Parathyroid adenoma (tissue), 2 donors: ENCODE data around the gene HPCAL1.

Source experiments
- H2AFZ ChIP-seq: fragments of 300-600 bp; sonication (generic); one replicate; pipeline ENCODE4 v1.7.0; 2017; ENCODE audit warnings: antibody characterized with exemption, mild to moderate bottlenecking
- H3K27ac ChIP-seq: fragments of 300-600 bp; sonication (generic); one replicate; pipeline ENCODE4 v1.7.0; 2017
- H3K27me3 ChIP-seq: fragments of 300-600 bp; sonication (generic); one replicate; pipeline ENCODE4 v1.7.0; 2017; ENCODE audit warnings: low read length; ENCODE audit not compliant: control insufficient read depth, insufficient read depth
- H3K36me3 ChIP-seq: fragments of 300-600 bp; sonication (generic); one replicate; pipeline ENCODE4 v1.7.0; 2017; ENCODE audit warnings: low read length; ENCODE audit not compliant: control insufficient read depth, insufficient read depth
- H3K4me1 ChIP-seq: fragments of 300-600 bp; sonication (generic); one replicate; pipeline ENCODE4 v1.7.0; 2017; ENCODE audit warnings: control low read depth
- H3K4me2 ChIP-seq: fragments of 300-600 bp; sonication (generic); one replicate; pipeline ENCODE4 v1.7.0; 2017; ENCODE audit warnings: low read length
- H3K4me3 ChIP-seq: fragments of 300-600 bp; sonication (generic); one replicate; pipeline ENCODE4 v1.7.0; 2017; ENCODE audit warnings: low read depth, low read length
- H3K79me2 ChIP-seq: fragments of 300-600 bp; sonication (generic); one replicate; pipeline ENCODE4 v1.7.0; 2017; ENCODE audit warnings: control low read depth
- H3K9ac ChIP-seq: fragments of 300-600 bp; sonication (generic); one replicate; pipeline ENCODE4 v1.7.0; 2017; ENCODE audit warnings: mild to moderate bottlenecking
- H3K9me3 ChIP-seq: fragments of 300-600 bp; sonication (generic); one replicate; pipeline ENCODE4 v1.7.0; 2017; ENCODE audit warnings: low read length; ENCODE audit not compliant: control insufficient read depth
- TF ChIP-seq, protein P1 (sequence below): fragments of 300-600 bp; sonication (generic); IDR thresholded peaks from one replicate; pipeline ENCODE4 v1.7.0; 2017; ENCODE audit warnings: antibody characterized with exemption, mild to moderate bottlenecking
- donor health status: primary hyperparathyroidism.

HPCAL1 gene

DNA sequence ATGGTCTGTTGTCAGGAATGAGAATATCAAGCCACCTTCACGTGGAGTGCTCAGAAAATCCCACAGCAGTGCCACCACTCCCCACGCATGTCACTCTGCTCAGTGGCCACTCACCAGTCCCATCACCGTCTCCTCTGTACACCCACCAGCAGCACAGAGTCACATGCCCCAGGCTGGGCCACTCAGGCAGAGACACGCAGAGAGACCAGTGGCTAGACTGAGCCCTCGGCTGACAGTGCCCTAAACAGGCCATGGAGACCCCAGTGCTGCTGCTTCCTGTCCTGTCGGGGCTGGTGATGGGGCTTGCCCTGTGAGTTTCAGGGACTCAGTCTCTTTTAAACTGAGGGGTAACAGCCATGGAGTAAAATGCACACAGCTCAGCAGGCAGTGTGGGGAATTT, 119.5 kb downstream of the HPCAL1 start:
- H3K27me3 ChIP-seq: no peaks in the 10 kb centered on the region
- H3K79me2 ChIP-seq: no peaks in the 10 kb centered on the region
- no peak overlapping the region for H3K4me2 ChIP-seq
- no peak overlapping the region for H3K9ac ChIP-seq
- H3K27ac ChIP-seq: no peak overlapping the region
- TF ChIP-seq, protein P1, sequence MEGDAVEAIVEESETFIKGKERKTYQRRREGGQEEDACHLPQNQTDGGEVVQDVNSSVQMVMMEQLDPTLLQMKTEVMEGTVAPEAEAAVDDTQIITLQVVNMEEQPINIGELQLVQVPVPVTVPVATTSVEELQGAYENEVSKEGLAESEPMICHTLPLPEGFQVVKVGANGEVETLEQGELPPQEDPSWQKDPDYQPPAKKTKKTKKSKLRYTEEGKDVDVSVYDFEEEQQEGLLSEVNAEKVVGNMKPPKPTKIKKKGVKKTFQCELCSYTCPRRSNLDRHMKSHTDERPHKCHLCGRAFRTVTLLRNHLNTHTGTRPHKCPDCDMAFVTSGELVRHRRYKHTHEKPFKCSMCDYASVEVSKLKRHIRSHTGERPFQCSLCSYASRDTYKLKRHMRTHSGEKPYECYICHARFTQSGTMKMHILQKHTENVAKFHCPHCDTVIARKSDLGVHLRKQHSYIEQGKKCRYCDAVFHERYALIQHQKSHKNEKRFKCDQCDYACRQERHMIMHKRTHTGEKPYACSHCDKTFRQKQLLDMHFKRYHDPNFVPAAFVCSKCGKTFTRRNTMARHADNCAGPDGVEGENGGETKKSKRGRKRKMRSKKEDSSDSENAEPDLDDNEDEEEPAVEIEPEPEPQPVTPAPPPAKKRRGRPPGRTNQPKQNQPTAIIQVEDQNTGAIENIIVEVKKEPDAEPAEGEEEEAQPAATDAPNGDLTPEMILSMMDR: no peak
- no peaks in the 10 kb centered on the region for H3K9me3 ChIP-seq
- H2AFZ ChIP-seq: no peak overlapping the region
- H3K4me3 ChIP-seq: no peak overlapping the region
- H3K36me3 ChIP-seq: no peaks in the 10 kb centered on the region
- no peaks in the 10 kb centered on the region for H3K4me1 ChIP-seq

DNA sequence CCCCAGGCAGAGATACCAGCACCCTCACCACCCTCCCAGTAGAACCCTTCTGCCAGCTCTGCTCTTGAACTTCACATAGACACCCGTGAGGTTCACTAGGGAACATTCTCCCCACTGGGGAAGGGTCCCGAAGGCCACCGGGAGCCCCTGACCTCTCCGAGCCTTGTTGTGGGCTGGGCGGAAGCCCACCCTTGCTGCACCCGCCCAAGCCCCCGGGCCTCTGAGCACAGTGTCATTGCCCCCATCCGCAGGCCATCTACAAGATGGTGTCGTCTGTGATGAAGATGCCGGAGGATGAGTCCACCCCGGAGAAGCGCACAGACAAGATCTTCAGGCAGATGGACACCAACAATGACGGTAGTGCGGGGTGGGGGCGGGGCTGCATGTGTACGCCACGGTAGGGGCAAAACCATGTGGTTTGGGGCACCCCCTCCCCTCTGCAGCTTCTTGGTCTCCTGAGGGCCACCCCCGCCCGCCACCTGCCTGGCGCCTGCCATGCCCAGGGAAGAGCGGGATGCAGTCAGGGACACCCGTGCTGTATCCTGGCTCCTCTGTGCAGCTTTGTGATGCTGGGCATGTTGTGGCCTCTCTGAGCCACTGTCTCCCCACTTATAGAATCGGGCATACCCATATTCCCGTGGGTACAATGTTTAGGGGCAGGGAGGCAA, 120.2 kb downstream of the HPCAL1 start:
- no peaks in the 10 kb centered on the region for H3K79me2 ChIP-seq
- H3K27me3 ChIP-seq: no peaks in the 10 kb centered on the region
- no peak overlapping the region for H3K27ac ChIP-seq
- no peak overlapping the region for H3K9ac ChIP-seq
- no peak overlapping the region for H2AFZ ChIP-seq
- no peaks in the 10 kb centered on the region for H3K36me3 ChIP-seq
- no peak overlapping the region for H3K4me2 ChIP-seq
- H3K4me3 ChIP-seq: no peak overlapping the region
- H3K4me1 ChIP-seq: no peaks in the 10 kb centered on the region
- no peaks in the 10 kb centered on the region for H3K9me3 ChIP-seq
- TF ChIP-seq, protein P1: no peak

DNA sequence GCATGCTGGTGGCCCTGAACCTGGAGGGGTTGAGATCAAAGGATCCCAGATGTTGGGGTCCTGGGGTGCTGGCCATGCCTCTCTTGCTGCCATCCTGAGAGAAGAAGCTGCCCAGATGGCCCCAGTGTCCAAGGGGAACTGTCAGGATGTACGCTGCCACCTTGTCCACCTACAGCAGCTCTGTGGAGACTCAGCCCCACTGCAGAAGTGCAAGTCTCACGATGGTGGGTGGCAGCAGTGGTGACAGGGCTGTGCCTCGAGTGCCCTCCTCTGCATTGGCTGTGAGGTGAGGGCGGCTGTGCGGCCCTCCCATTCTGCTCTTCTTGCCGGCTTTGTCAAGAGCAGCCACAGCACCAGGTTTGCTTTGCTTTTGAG, 120.7 kb downstream of the HPCAL1 start:
- no peaks in the 10 kb centered on the region for H3K36me3 ChIP-seq
- no peaks in the 10 kb centered on the region for H3K4me1 ChIP-seq
- TF ChIP-seq, protein P1: no peak

DNA sequence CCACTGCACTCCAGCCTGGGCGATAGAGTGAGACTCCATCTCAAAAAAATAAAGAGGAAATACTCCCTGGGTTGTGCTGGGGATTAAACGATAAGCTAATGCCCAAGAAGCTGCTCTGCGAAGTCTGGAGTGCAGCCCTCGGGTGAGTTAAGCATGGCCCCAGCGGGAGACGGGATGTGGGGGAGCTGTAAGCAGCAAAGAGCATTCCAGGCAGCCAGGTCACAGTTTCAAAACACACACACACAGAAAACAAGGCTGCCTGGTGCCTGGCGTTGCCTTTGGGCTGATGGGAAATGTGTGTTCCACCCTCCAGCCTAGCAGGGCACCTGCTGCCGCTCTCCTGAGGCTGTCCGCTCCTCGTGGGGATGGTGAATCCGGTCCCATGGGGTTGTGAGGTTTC, 121.3 kb downstream of the HPCAL1 start:
- Histone ChIP-seq H3K36me3 (no peaks in the 10 kb centered on the region), H3K27me3 (no peaks in the 10 kb centered on the region), H3K4me3 (no peak overlapping the region), H2AFZ (no peak overlapping the region), H3K79me2 (no peaks in the 10 kb centered on the region), H3K4me2 (no peak overlapping the region), H3K4me1 (no peaks in the 10 kb centered on the region), H3K9ac (no peak overlapping the region), H3K9me3 (no peaks in the 10 kb centered on the region), H3K27ac (no peak overlapping the region)
- TF ChIP-seq, protein P1: no peak

More for the DNA sequence above, 120.7 kb downstream of the HPCAL1 start:
- Histone ChIP-seq H3K27me3 (no peaks in the 10 kb centered on the region), H3K9ac (no peak overlapping the region), H3K27ac (no peak overlapping the region), H2AFZ (no peak overlapping the region), H3K4me3 (no peak overlapping the region), H3K4me2 (no peak overlapping the region), H3K9me3 (no peaks in the 10 kb centered on the region), H3K79me2 (no peaks in the 10 kb centered on the region)

DNA sequence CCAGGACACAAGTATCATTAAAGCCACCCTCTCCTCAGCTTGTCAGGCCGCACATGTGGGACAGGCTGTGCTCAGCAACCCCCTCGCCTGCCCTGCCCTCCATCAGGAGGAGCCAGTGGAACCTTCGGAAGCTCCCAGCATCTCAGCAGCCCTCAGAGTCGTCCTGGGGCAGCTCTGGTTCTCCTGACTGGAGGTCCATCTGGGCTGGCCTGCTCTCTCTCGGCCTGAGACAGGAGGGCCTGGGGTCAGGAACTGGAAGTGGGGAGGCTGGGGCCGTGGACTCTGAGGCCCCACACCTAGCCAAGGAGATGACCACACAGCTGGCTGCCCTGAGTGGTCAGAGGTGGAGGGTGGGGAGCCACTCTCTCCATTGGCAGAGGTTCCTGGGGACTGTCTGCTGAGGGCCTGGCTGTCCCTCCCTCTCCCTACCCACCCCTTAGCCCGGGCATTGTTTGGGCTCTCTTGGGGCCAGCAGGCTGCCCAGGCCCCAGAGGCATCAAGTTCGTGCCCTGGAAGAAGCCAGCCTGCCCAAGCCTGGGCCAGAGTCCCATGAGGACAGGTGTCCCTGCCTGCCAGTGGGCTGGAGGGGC, 122.3 kb downstream of the HPCAL1 start:
- no peak overlapping the region for H3K4me2 ChIP-seq
- H3K9ac ChIP-seq: no peak overlapping the region
- no peaks in the 10 kb centered on the region for H3K79me2 ChIP-seq
- H3K36me3 ChIP-seq: no peaks in the 10 kb centered on the region
- TF ChIP-seq, protein P1: no peak
- H2AFZ ChIP-seq: no peak overlapping the region
- H3K9me3 ChIP-seq: no peaks in the 10 kb centered on the region
- H3K27me3 ChIP-seq: no peaks in the 10 kb centered on the region
- no peaks in the 10 kb centered on the region for H3K4me1 ChIP-seq
- no peak overlapping the region for H3K4me3 ChIP-seq
- no peak overlapping the region for H3K27ac ChIP-seq
